K562 (cell line): Measurements from ENCODE around the gene PDE8A. TPM values are rescaled to one million over a fixed set of nuclear protein-coding genes. Genes with fewer than 3 reads are reported as not detected.

Experiments used
- ATAC-seq: fragments of 200-7000 bp; cut with Tn5 transposase; 3 replicates; pipeline ENCODE4 v1.9.1; 2020; ENCODE audit warnings: moderate library complexity
- BruUV-seq: library from RNA; stranded (reverse); fragments of 400-500 nt; replicated peaks from 2 replicates; lab custom pipeline; 2021; lab: Mats Ljungman, UMichigan
- CTCF ChIA-PET: fragments of 300-600 bp; formaldehyde crosslinking; extraction: SDS; loops from one replicate; lab custom pipeline; 2021; ENCODE audit warnings: low intra/inter-chr PET ratio; lab: Yijun Ruan, JAX
- POLR2A ChIA-PET: fragments of 300-600, 350-650 bp; sonication (Branson Sonifier 250); formaldehyde crosslinking; extraction: SDS; loops from one replicate; lab custom pipeline; 2021; ENCODE audit warnings: antibody characterized with exemption, inconsistent platforms; lab: Yijun Ruan, JAX
- DNase-seq, 4 experiments: peaks; one replicate each; pipeline versions ENCODE4 v3.0.0 to v3.0.0-alpha.2; 2011 to 2018; ENCODE audit warnings: low spot score in 3 of 4, mixed read lengths in 3 of 4; ENCODE audit errors: extremely low read depth in 1 of 4
- FAIRE-seq: peaks from 2 replicates; lab custom pipeline; 2011; peaks lifted over from hg19 to GRCh38; lab: Jason Lieb, UNC
- H2AFZ ChIP-seq: 2 replicates; pipeline ENCODE4 v1.6.0; 2011; ENCODE audit warnings: low read depth, low read length, control low read depth, inconsistent platforms
- H3K27ac ChIP-seq: fragments of 200-600 bp; 3 replicates; pipeline ENCODE4 v1.8.0; 2011; ENCODE audit warnings: low read depth, mild to moderate bottlenecking, control low read depth, inconsistent platforms, low read length, moderate library complexity, mixed read lengths; ENCODE audit errors: extremely low read depth
- H3K27me3 ChIP-seq, 2 experiments: fragments of 300-600 bp in 1 of 2; 2 replicates in 1 of 2; 3 replicates in 1 of 2; pipeline versions ENCODE4 v1.6.0 to v1.8.0; 2011; ENCODE audit warnings: inconsistent platforms in 2 of 2, low read length in 2 of 2, mild to moderate bottlenecking in 1 of 2, mixed read lengths in 1 of 2, moderate library complexity in 1 of 2; ENCODE audit not compliant: control insufficient read depth in 2 of 2, insufficient read depth in 2 of 2
- H3K36me3 ChIP-seq: fragments of 300-600 bp; 3 replicates; pipeline ENCODE4 v1.8.0; 2011; ENCODE audit warnings: mild to moderate bottlenecking, low read length, inconsistent platforms; ENCODE audit not compliant: control insufficient read depth, insufficient read depth
- H3K4me1 ChIP-seq, 2 experiments: fragments of 200-600 bp in 1 of 2; replicated peaks in 1 of 2; 2 replicates in 1 of 2; 3 replicates in 1 of 2; pipeline versions ENCODE4 v1.5.1 to v1.8.0; 2011; ENCODE audit warnings: inconsistent platforms in 2 of 2, low read length in 2 of 2, mild to moderate bottlenecking in 1 of 2, mixed read lengths in 1 of 2, moderate library complexity in 1 of 2; ENCODE audit not compliant: control insufficient read depth in 2 of 2, insufficient read depth in 2 of 2
- H3K4me2 ChIP-seq: 2 replicates; pipeline ENCODE4 v1.6.1; 2011; ENCODE audit warnings: low read length, control low read depth, inconsistent platforms, mixed read lengths; ENCODE audit not compliant: insufficient read depth
- H3K4me3 ChIP-seq: fragments of 200-600 bp; sonication (generic), shearing (Covaris generic); 2 replicates; pipeline ENCODE4 v1.5.1; 2016; ENCODE audit warnings: control low read depth, inconsistent platforms
- H3K79me2 ChIP-seq: fragments of 200-600 bp; 3 replicates; pipeline ENCODE4 v1.8.0; 2011; ENCODE audit warnings: low read length, inconsistent platforms; ENCODE audit not compliant: control insufficient read depth, insufficient read depth
- H3K9ac ChIP-seq, 2 experiments: 2 replicates each; pipeline versions ENCODE4 v1.6.0 to v1.6.1; 2011; ENCODE audit warnings: low read depth in 2 of 2, low read length in 2 of 2, control low read depth in 1 of 2, inconsistent platforms in 1 of 2, mild to moderate bottlenecking in 1 of 2, mixed read lengths in 1 of 2; ENCODE audit not compliant: insufficient read depth in 1 of 2
- H3K9me1 ChIP-seq: one replicate; pipeline ENCODE4 v1.6.0; 2011; ENCODE audit warnings: inconsistent platforms, mild to moderate bottlenecking, low read length, moderate library complexity; ENCODE audit not compliant: control insufficient read depth, insufficient read depth
- H3K9me3 ChIP-seq: replicated peaks from 2 replicates; pipeline ENCODE4 v1.5.1; 2011; ENCODE audit warnings: low read depth, low read length, inconsistent platforms; ENCODE audit not compliant: control insufficient read depth, insufficient read depth
- H4K20me1 ChIP-seq: replicated peaks from 2 replicates; pipeline ENCODE4 v1.6.1; 2011; ENCODE audit warnings: low read length, inconsistent platforms, mixed read lengths; ENCODE audit not compliant: control insufficient read depth, insufficient read depth
- ESRRB ChIP-seq: fragments of 250-450 bp; sonication (Bioruptor Pico); IDR thresholded peaks from 2 replicates; pipeline ENCODE4 v1.5.0; 2020; ENCODE audit warnings: mild to moderate bottlenecking, moderate library complexity, borderline replicate concordance
- HIVEP1 ChIP-seq: fragments of 250-450 bp; sonication (Bioruptor Pico); IDR thresholded peaks from 2 replicates; pipeline ENCODE4 v1.4.0; 2020; ENCODE audit warnings: mild to moderate bottlenecking
- SIN3B ChIP-seq: fragments of 450-650 bp; IDR thresholded peaks from 2 replicates; pipeline ENCODE4 v1.6.1; 2017; ENCODE audit warnings: low read depth, mild to moderate bottlenecking, moderate library complexity
- ZNF174 ChIP-seq: fragments of 250-450 bp; sonication (Bioruptor Pico); IDR thresholded peaks from 2 replicates; pipeline ENCODE4 v1.4.0; 2020; ENCODE audit warnings: mild to moderate bottlenecking
- ZNF408 ChIP-seq: fragments of 250-450 bp; sonication (Bioruptor Pico); IDR thresholded peaks from 2 replicates; pipeline ENCODE4 v1.4.0; 2020; ENCODE audit warnings: low read depth, mild to moderate bottlenecking, moderate library complexity
- WGBS: fragments of 100-300 bp; shearing (Covaris generic); methylation state at CpG from one replicate; pipeline ENCODE4 v1.1.6; 2016; ENCODE audit warnings: low coverage, mixed read lengths; ENCODE audit not compliant: insufficient coverage; ENCODE audit errors: missing lambda C conversion rate; 5-methylcytosine and 5-hydroxymethylcytosine counted together
- in situ Hi-C: fragments of 300-500 bp; cut with MboI; formaldehyde crosslinking; loops from 4 replicates; pipeline ENCODE4 v1.15.0; 2018; ENCODE audit warnings: inconsistent platforms, mixed read lengths
- intact Hi-C: fragments of 100-400 bp; cut with micrococcal nuclease; formaldehyde crosslinking; loops from 2 replicates; pipeline ENCODE4 v1.14.2; 2022
- polyA plus RNA-seq, 8 experiments: library from polyadenylated mRNA; depleted of rRNA in 4 of 8; stranded (reverse) in 5 of 8; unstranded in 3 of 8; fragments of >200 nt; fragmentation: Nextera tagmentation in 2 of 8; fragmentation: Illumina TruSeq in 1 of 8; extraction: Ambion mirVana in 2 of 8; extraction: Trizol in 1 of 8; gene quantifications; 2 replicates each; pipeline versions ENCODE4 v1.2.1 to v1.2.3, GENCODE V29; 2011 to 2014; ENCODE audit warnings: inconsistent platforms in 1 of 8, missing spikeins in 1 of 8
- total RNA-seq, 7 experiments: library from RNA; depleted of rRNA in 6 of 7; stranded (reverse); fragments of >200 nt in 6 of 7; fragmentation: Illumina TruSeq in 2 of 7; extraction: Trizol in 2 of 7; gene quantifications; 2 replicates each; pipeline versions ENCODE4 v1.2.1 to v1.2.3, GENCODE V29; 2011 to 2021; ENCODE audit warnings: low replicate concordance in 1 of 7
- TF ChIP-seq, protein P1 (sequence below), 2 experiments: fragments of 450-650 bp in 1 of 2; sonication (generic) in 1 of 2; formaldehyde crosslinking in 1 of 2; IDR thresholded peaks; 2 replicates each; pipeline versions ENCODE4 v1.7.1 to v1.9.0; 2016 to 2022; ENCODE audit warnings: inconsistent platforms in 1 of 2, mild to moderate bottlenecking in 1 of 2, missing genetic modification reagents in 1 of 2
- TF ChIP-seq, protein P2 (sequence below): fragments of 250-450 bp; sonication (Bioruptor Pico); IDR thresholded peaks from 2 replicates; pipeline ENCODE4 v1.8.0; 2022; ENCODE audit warnings: moderate library complexity, mild to moderate bottlenecking, inconsistent platforms
- TF ChIP-seq, protein P3 (sequence below): fragments of 250-450 bp; sonication (Bioruptor Pico); IDR thresholded peaks from 2 replicates; pipeline ENCODE4 v1.8.0; 2022; ENCODE audit warnings: inconsistent platforms, mild to moderate bottlenecking, moderate library complexity, borderline replicate concordance
- TF ChIP-seq, protein P4 (sequence below), 2 experiments: fragments of 450-650 bp; conservative IDR thresholded peaks; 2 replicates each; pipeline ENCODE4 v1.6.1; 2017; ENCODE audit warnings: mild to moderate bottlenecking in 2 of 2, moderate library complexity in 2 of 2

Gene PDE8A
- total and polyA plus RNA-seq, 9 of the 15 experiments (the other 6 are each of a cell fraction or from before 2014, with no cell fraction given) = 5.9 to 40.3 (median 19.8) TPM

DNA sequence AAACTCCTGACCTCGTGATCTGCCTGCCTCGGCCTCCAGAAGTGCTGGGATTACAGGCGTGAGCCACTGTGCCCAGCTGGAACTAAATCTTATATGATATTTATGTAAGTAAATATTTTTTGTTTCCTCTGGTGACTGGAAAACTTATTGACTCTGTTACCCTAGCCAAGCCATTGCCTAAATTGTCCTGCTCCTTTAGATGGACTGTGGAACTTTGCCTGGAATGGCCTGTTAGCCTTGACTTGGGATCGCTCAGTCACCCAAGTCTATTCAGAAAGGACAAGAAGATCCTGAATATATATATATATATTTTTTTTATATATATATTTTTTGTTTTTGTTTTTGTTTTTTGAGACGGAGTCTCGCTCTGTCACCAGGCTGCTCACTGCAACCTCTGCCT lies 113.9 kb downstream of the PDE8A start:
- in situ Hi-C loops (no loop called here), intact Hi-C loops (no loop called here)
- H2AFZ ChIP-seq = no peak overlapping the region
- FAIRE-seq (no peak), ATAC-seq (no peak), DNase-seq (no peak)
- no peaks in the 10 kb centered on the region for H3K9me3 ChIP-seq
- ChIA-PET POLR2A (interaction anchor here (0.6 to 2.1 kb wide), 2 partner anchors 11 to 465 kb away, joined by 3 to 11 read pairs; no protein-coding TSS in a partner anchor), CTCF (no interaction called here)
- 84% methylated on average over 6 of the region's 6 CpGs for WGBS
- no peak overlapping the region for H3K4me2 ChIP-seq
- H4K20me1 ChIP-seq = no peaks in the 10 kb centered on the region
- BruUV-seq = no TSS peak
- H3K27ac ChIP-seq = no peak overlapping the region
- H3K27me3 ChIP-seq = no peaks in the 10 kb centered on the region
- peaks cover 3 to 9% of the 10 kb centered on the region in 2 experiments; a peak in 3 of 5 replicates for H3K4me1 ChIP-seq
- H3K9me1 ChIP-seq = no peaks in the 10 kb centered on the region
- H3K4me3 ChIP-seq = no peak overlapping the region
- H3K9ac ChIP-seq = no peak overlapping the region
- H3K79me2 ChIP-seq = no peaks in the 10 kb centered on the region
- peaks cover 52% of the 10 kb centered on the region for H3K36me3 ChIP-seq
- TF ChIP-seq, protein P1, sequence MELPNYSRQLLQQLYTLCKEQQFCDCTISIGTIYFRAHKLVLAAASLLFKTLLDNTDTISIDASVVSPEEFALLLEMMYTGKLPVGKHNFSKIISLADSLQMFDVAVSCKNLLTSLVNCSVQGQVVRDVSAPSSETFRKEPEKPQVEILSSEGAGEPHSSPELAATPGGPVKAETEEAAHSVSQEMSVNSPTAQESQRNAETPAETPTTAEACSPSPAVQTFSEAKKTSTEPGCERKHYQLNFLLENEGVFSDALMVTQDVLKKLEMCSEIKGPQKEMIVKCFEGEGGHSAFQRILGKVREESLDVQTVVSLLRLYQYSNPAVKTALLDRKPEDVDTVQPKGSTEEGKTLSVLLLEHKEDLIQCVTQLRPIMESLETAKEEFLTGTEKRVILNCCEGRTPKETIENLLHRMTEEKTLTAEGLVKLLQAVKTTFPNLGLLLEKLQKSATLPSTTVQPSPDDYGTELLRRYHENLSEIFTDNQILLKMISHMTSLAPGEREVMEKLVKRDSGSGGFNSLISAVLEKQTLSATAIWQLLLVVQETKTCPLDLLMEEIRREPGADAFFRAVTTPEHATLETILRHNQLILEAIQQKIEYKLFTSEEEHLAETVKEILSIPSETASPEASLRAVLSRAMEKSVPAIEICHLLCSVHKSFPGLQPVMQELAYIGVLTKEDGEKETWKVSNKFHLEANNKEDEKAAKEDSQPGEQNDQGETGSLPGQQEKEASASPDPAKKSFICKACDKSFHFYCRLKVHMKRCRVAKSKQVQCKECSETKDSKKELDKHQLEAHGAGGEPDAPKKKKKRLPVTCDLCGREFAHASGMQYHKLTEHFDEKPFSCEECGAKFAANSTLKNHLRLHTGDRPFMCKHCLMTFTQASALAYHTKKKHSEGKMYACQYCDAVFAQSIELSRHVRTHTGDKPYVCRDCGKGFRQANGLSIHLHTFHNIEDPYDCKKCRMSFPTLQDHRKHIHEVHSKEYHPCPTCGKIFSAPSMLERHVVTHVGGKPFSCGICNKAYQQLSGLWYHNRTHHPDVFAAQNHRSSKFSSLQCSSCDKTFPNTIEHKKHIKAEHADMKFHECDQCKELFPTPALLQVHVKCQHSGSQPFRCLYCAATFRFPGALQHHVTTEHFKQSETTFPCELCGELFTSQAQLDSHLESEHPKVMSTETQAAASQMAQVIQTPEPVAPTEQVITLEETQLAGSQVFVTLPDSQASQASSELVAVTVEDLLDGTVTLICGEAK (IDR thresholded peaks at IDR 0.05) = no peak
- TF ChIP-seq, protein P1 (CRISPR knock-in tag; IDR thresholded peaks at IDR 0.05) = no peak
- no peak for TF ChIP-seq ESRRB (CRISPR knock-in tag)
- TF ChIP-seq HIVEP1 (CRISPR knock-in tag) = no peak
- TF ChIP-seq, protein P2, sequence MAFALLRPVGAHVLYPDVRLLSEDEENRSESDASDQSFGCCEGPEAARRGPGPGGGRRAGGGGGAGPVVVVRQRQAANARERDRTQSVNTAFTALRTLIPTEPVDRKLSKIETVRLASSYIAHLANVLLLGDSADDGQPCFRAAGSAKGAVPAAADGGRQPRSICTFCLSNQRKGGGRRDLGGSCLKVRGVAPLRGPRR = no peak
- TF ChIP-seq SIN3B = no peak
- TF ChIP-seq ZNF408 (CRISPR knock-in tag) = no peak
- TF ChIP-seq, protein P3, sequence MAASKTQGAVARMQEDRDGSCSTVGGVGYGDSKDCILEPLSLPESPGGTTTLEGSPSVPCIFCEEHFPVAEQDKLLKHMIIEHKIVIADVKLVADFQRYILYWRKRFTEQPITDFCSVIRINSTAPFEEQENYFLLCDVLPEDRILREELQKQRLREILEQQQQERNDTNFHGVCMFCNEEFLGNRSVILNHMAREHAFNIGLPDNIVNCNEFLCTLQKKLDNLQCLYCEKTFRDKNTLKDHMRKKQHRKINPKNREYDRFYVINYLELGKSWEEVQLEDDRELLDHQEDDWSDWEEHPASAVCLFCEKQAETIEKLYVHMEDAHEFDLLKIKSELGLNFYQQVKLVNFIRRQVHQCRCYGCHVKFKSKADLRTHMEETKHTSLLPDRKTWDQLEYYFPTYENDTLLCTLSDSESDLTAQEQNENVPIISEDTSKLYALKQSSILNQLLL (CRISPR knock-in tag) = no peak
- no peak for TF ChIP-seq ZNF174 (CRISPR knock-in tag)
- TF ChIP-seq, protein P4, sequence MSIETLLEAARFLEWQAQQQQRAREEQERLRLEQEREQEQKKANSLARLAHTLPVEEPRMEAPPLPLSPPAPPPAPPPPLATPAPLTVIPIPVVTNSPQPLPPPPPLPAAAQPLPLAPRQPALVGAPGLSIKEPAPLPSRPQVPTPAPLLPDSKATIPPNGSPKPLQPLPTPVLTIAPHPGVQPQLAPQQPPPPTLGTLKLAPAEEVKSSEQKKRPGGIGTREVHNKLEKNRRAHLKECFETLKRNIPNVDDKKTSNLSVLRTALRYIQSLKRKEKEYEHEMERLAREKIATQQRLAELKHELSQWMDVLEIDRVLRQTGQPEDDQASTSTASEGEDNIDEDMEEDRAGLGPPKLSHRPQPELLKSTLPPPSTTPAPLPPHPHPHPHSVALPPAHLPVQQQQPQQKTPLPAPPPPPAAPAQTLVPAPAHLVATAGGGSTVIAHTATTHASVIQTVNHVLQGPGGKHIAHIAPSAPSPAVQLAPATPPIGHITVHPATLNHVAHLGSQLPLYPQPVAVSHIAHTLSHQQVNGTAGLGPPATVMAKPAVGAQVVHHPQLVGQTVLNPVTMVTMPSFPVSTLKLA (conservative IDR thresholded peaks at IDR 0.05) = no peak
